ENCODE data around the gene ARMC6.

DNA sequence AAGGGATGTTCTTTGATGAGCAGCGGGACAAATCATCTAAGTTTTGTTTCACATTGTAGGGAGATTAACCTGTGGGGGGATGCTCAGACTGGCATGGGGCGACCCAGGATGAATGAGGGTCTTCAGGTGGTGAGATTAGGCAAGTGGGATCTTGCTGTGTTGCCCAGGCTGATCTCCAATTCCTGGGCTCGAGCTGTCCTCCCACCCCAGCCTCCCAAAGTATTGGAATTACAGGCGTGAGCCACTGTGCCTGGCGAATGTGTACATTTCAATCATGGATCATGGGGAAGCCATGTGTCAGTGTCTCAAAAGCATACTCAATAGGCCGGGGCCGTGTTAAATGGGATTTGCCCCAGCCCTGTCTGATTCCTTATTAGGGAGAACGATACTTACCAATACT lies 38.5 kb downstream of the ARMC6 start:
- TF ChIP-seq POLR2A (IDR thresholded peaks at IDR 0.05), result no peak
- TF ChIP-seq, protein P1, sequence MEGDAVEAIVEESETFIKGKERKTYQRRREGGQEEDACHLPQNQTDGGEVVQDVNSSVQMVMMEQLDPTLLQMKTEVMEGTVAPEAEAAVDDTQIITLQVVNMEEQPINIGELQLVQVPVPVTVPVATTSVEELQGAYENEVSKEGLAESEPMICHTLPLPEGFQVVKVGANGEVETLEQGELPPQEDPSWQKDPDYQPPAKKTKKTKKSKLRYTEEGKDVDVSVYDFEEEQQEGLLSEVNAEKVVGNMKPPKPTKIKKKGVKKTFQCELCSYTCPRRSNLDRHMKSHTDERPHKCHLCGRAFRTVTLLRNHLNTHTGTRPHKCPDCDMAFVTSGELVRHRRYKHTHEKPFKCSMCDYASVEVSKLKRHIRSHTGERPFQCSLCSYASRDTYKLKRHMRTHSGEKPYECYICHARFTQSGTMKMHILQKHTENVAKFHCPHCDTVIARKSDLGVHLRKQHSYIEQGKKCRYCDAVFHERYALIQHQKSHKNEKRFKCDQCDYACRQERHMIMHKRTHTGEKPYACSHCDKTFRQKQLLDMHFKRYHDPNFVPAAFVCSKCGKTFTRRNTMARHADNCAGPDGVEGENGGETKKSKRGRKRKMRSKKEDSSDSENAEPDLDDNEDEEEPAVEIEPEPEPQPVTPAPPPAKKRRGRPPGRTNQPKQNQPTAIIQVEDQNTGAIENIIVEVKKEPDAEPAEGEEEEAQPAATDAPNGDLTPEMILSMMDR (IDR thresholded peaks at IDR 0.05), result no peak

Data from uterus (tissue), 2 donors.